Vagina (tissue), 2 donors: Measurements from ENCODE around the gene MGST3. TPM values are rescaled to one million over a fixed set of nuclear protein-coding genes. Genes with fewer than 3 reads are reported as not detected.
"Not testable (repeated sequence)": the region's sequence is repeated elsewhere in the genome, so short reads cannot be mapped to it uniquely, and the experiment has no call there.

Experiments
- DNase-seq, 2 donors: peaks; one replicate each; pipeline ENCODE4 v3.0.0-alpha.2; 2017; ENCODE audit errors: extremely low spot score in 2 of 2
- H3K27ac ChIP-seq: fragments of 200-600 bp; sonication (generic); one replicate; pipeline ENCODE4 v1.5.1; 2019
- H3K27me3 ChIP-seq: fragments of 200-600 bp; sonication (generic); one replicate; pipeline ENCODE4 v1.5.1; 2019
- H3K36me3 ChIP-seq, 2 donors: fragments of 200-600 bp; sonication (generic); one replicate each; pipeline ENCODE4 v1.5.1; 2017 to 2019
- H3K4me1 ChIP-seq: fragments of 200-600 bp; sonication (generic); one replicate; pipeline ENCODE4 v1.5.1; 2019
- H3K4me3 ChIP-seq, 2 donors: fragments of 200-600 bp; sonication (generic); 1 replicate in 1 of 2; 2 replicates in 1 of 2; pipeline ENCODE4 v1.5.1; 2016 to 2019
- H3K9me3 ChIP-seq: fragments of 200-600 bp; sonication (generic); one replicate; pipeline ENCODE4 v1.5.1; 2019
- CTCF ChIP-seq, 3 experiments: fragments of 450-650 bp in 2 of 3; fragments of 200-600 bp in 1 of 3; sonication (generic) in 1 of 3; IDR thresholded peaks; one replicate each; pipeline ENCODE4 v1.5.1; 2017 to 2019; ENCODE audit warnings: antibody characterized with exemption in 3 of 3, mild to moderate bottlenecking in 2 of 3, moderate library complexity in 2 of 3
- POLR2A ChIP-seq, 2 donors: fragments of 450-650 bp; IDR thresholded peaks; one replicate each; pipeline ENCODE4 v1.6.1; 2017; ENCODE audit warnings: antibody characterized with exemption in 2 of 2, mild to moderate bottlenecking in 2 of 2, moderate library complexity in 2 of 2
- POLR2AphosphoS5 ChIP-seq, 2 donors: sonication (generic); formaldehyde crosslinking; IDR thresholded peaks; one replicate each; pipeline ENCODE4 v1.9.0; 2017; ENCODE audit warnings: antibody characterized with exemption in 2 of 2, mild to moderate bottlenecking in 2 of 2, low read depth in 1 of 2; ENCODE audit not compliant: insufficient read depth in 1 of 2
- intact Hi-C: fragments of 100-400 bp; cut with DNase I; formaldehyde crosslinking; loops from one replicate; pipeline ENCODE4 v1.15.1; 2023
- total RNA-seq: library from RNA; depleted of rRNA; stranded (reverse); fragments of >200 nt; gene quantifications from one replicate; pipeline ENCODE4 v1.2.3, GENCODE V29; 2016

MGST3 gene
- total RNA-seq, 1 donor from 2014 or later: 176 TPM

GRCh38 chr1:165605246-165605645 lies 25.8 kb upstream of the MGST3 start:
- H3K36me3 ChIP-seq: no peaks in the 10 kb centered on the region
- no peak for DNase-seq
- TF ChIP-seq POLR2A (IDR thresholded peaks at IDR 0.05) (no peak), POLR2AphosphoS5 (IDR thresholded peaks at IDR 0.05; ENCODE audit: insufficient read depth in 1 of 2, low read depth in 1 of 2) (no peak), CTCF (IDR thresholded peaks at IDR 0.05) (no peak)
- no peaks in the 10 kb centered on the region for H3K27me3 ChIP-seq
- intact Hi-C loops: no loop called here
- H3K9me3 ChIP-seq: no peaks in the 10 kb centered on the region
- H3K27ac ChIP-seq: no peak overlapping the region
- H3K4me1 ChIP-seq: no peaks in the 10 kb centered on the region
- no peak overlapping the region for H3K4me3 ChIP-seq

GRCh38 chr1:165606676-165607075 lies 24.4 kb upstream of the MGST3 start:
- H3K9me3 ChIP-seq, DNase-seq, H3K27ac ChIP-seq, H3K4me3 ChIP-seq, intact Hi-C loops, H3K36me3 ChIP-seq, H3K27me3 ChIP-seq, H3K4me1 ChIP-seq: not testable (repeated sequence)

- no peak for DNase-seq
- Histone ChIP-seq H3K27me3 (no peaks in the 10 kb centered on the region), H3K4me1 (no peaks in the 10 kb centered on the region), H3K9me3 (no peaks in the 10 kb centered on the region), H3K4me3 (no peak overlapping the region), H3K36me3 (no peaks in the 10 kb centered on the region), H3K27ac (no peak overlapping the region)
- intact Hi-C loops: no loop called here
- TF ChIP-seq CTCF (IDR thresholded peaks at IDR 0.05): no peak
- TF ChIP-seq POLR2A (IDR thresholded peaks at IDR 0.05): no peak
- TF ChIP-seq POLR2AphosphoS5 (IDR thresholded peaks at IDR 0.05; ENCODE audit: insufficient read depth in 1 of 2, low read depth in 1 of 2): no peak
Measured at GRCh38 chr1:165610866-165611265, 20.2 kb upstream of the MGST3 start.

GRCh38 chr1:165612062-165612461 lies 19.0 kb upstream of the MGST3 start:
- no peaks in the 10 kb centered on the region for H3K36me3 ChIP-seq
- H3K27me3 ChIP-seq: no peaks in the 10 kb centered on the region
- no peak overlapping the region for H3K4me3 ChIP-seq
- H3K9me3 ChIP-seq: no peaks in the 10 kb centered on the region
- intact Hi-C loops: no loop called here
- no peaks in the 10 kb centered on the region for H3K4me1 ChIP-seq
- no peak overlapping the region for H3K27ac ChIP-seq
- TF ChIP-seq CTCF (IDR thresholded peaks at IDR 0.05): no peak
- TF ChIP-seq POLR2AphosphoS5 (IDR thresholded peaks at IDR 0.05; ENCODE audit: insufficient read depth in 1 of 2, low read depth in 1 of 2): no peak
- no peak for DNase-seq

- intact Hi-C loops: no loop called here
- no peak for TF ChIP-seq POLR2A (IDR thresholded peaks at IDR 0.05)
- TF ChIP-seq CTCF (IDR thresholded peaks at IDR 0.05): no peak
- TF ChIP-seq POLR2AphosphoS5 (IDR thresholded peaks at IDR 0.05; ENCODE audit: insufficient read depth in 1 of 2, low read depth in 1 of 2): no peak
- H3K4me3 ChIP-seq: no peak overlapping the region
- H3K27ac ChIP-seq: no peak overlapping the region
- H3K27me3 ChIP-seq: no peaks in the 10 kb centered on the region
- no peaks in the 10 kb centered on the region for H3K4me1 ChIP-seq
- no peaks in the 10 kb centered on the region for H3K9me3 ChIP-seq
- H3K36me3 ChIP-seq: no peaks in the 10 kb centered on the region
- no peak for DNase-seq
Measured at GRCh38 chr1:165616054-165616612, 14.9 kb upstream of the MGST3 start.
